Activated naive CD8-positive, alpha-beta T cell (primary cell): ENCODE results near the gene PDCD2L.
A peak's percentile ranks its signal among the peaks of the same experiment; 100 is the strongest.

Experiments used
- H3K27ac Mint-ChIP-seq: one replicate; pipeline ENCODE4 v1.8.0; 2021; ENCODE audit warnings: mixed read lengths
- H3K27me3 Mint-ChIP-seq: one replicate; pipeline ENCODE4 v1.8.0; 2021; ENCODE audit warnings: mixed read lengths
- H3K36me3 Mint-ChIP-seq: one replicate; pipeline ENCODE4 v1.8.0; 2021; ENCODE audit warnings: mixed read lengths
- H3K4me1 Mint-ChIP-seq: one replicate; pipeline ENCODE4 v1.8.0; 2021; ENCODE audit warnings: low read depth, mixed read lengths
- H3K4me3 Mint-ChIP-seq: one replicate; pipeline ENCODE4 v1.8.0; 2021; ENCODE audit warnings: mild to moderate bottlenecking, mixed read lengths
- H3K9me3 Mint-ChIP-seq: one replicate; pipeline ENCODE4 v1.8.0; 2021; ENCODE audit warnings: low read depth, mixed read lengths

Gene PDCD2L, protein sequence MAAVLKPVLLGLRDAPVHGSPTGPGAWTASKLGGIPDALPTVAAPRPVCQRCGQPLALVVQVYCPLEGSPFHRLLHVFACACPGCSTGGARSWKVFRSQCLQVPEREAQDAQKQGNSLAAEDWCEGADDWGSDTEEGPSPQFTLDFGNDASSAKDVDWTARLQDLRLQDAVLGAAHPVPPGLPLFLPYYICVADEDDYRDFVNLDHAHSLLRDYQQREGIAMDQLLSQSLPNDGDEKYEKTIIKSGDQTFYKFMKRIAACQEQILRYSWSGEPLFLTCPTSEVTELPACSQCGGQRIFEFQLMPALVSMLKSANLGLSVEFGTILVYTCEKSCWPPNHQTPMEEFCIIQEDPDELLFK

GRCh38 chr19:34404109-34404909 lies at the start of gene PDCD2L:
PDCD2L (plus strand) TSS chr19:34404399; CDS start chr19:34404431, 32 bp downstream.
- peaks cover 31% of the 10 kb centered on the region for H3K4me1 Mint-ChIP-seq
- peak within 1 kb of the TSS; percentile 91 for H3K4me3 Mint-ChIP-seq
- H3K9me3 Mint-ChIP-seq: no peaks in the 10 kb centered on the region
- peak within 1 kb of the TSS; percentile 86 for H3K27ac Mint-ChIP-seq
- H3K27me3 Mint-ChIP-seq: no peaks in the 10 kb centered on the region
- H3K36me3 Mint-ChIP-seq: no peaks in the 10 kb centered on the region

GRCh38 chr19:34355201-34355600 lies 49.0 kb upstream of the PDCD2L start:
- Mint-ChIP-seq H3K4me3 (no peak overlapping the region), H3K9me3 (no peaks in the 10 kb centered on the region), H3K27ac (no peak overlapping the region), H3K27me3 (no peaks in the 10 kb centered on the region), H3K36me3 (no peaks in the 10 kb centered on the region), H3K4me1 (peaks cover 37% of the 10 kb centered on the region)

DNA sequence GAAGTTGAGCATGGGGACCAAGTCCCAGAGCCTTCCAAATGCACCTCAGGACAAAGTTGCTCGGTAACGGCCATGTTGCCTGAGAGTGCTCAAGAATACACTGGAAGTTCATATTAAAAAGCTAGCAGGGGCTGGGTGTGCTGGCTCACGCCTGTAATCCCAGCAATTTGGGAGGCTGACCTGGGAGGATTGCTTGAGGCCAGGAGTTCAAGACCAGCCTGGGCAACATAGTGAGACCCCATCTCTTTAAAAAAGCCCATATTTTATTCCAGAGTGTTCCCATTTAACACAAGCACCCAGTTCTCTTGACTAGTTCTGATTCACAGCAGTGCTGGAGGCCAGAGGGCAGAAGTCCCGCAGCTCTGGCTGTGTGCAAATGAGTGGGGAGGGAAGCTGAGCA lies 47.3 kb upstream of the PDCD2L start:
- no peak overlapping the region for H3K4me3 Mint-ChIP-seq
- H3K27me3 Mint-ChIP-seq: no peaks in the 10 kb centered on the region
- H3K9me3 Mint-ChIP-seq: no peaks in the 10 kb centered on the region
- H3K36me3 Mint-ChIP-seq: no peaks in the 10 kb centered on the region
- H3K4me1 Mint-ChIP-seq: peaks cover 27% of the 10 kb centered on the region
- peak overlapping the region; percentile 6 for H3K27ac Mint-ChIP-seq

DNA sequence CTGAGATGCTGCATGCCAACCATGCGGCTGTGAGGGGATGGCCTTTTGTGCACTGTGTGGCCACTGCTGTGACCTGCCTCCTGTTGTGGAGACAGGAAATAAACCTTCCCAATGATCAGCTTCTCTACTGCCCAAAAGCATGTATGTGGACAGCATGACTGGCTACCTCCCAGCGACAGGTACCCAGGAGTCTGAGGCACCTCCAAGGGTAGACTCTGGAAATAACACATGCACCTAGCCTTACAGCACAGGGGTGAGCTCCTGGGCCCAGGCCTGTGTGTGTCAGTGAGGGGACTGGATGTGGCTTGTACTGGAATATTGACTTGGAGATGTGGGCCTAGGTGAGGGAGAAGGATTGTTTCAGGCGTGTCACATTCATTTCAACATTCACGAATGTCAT lies 46.8 kb upstream of the PDCD2L start:
- peaks cover 24% of the 10 kb centered on the region for H3K4me1 Mint-ChIP-seq
- H3K9me3 Mint-ChIP-seq: no peaks in the 10 kb centered on the region
- no peak overlapping the region for H3K27ac Mint-ChIP-seq
- H3K4me3 Mint-ChIP-seq: peak overlapping the region; percentile 42
- H3K27me3 Mint-ChIP-seq: no peaks in the 10 kb centered on the region
- H3K36me3 Mint-ChIP-seq: no peaks in the 10 kb centered on the region

GRCh38 chr19:34359140-34359953 lies 44.9 kb upstream of the PDCD2L start:
- Mint-ChIP-seq H3K4me3 (peak overlapping the region; percentile 91), H3K27ac (peak overlapping the region; percentile 94), H3K9me3 (no peaks in the 10 kb centered on the region), H3K36me3 (no peaks in the 10 kb centered on the region), H3K4me1 (peaks cover 25% of the 10 kb centered on the region), H3K27me3 (no peaks in the 10 kb centered on the region)

- Mint-ChIP-seq H3K9me3 (no peaks in the 10 kb centered on the region), H3K4me1 (peaks cover 29% of the 10 kb centered on the region), H3K36me3 (no peaks in the 10 kb centered on the region)
Observed at GRCh38 chr19:34359954-34360315, 44.3 kb upstream of the PDCD2L start.

DNA sequence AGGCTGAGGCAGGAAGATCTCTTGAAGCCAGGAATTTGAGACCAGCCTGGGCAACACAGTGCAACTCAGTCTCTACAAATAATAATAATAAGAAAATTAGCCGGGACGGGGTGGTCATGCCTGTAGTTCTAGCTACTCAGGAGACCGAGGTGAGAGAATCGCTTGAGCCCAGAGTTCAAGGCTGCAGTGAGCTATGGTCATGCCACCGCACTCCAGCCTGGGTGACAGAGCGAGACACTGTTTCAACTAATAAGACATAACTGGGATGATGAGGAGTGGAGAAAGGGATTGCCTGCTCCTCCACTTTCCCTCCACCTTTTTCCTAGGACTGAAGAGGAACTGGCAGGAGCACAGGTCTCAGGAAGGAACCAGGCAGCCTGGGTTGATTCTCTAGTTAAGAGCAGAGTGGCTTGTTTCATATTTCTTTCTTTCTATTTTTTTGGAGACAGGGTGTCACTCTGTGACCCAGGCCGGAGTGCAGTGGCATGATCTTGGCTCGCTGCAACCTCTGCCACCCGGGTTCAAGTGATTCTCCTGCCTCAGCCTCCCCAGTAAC lies 43.8 kb upstream of the PDCD2L start:
- H3K9me3 Mint-ChIP-seq: no peaks in the 10 kb centered on the region
- peak overlapping the region; percentile 94 for H3K27ac Mint-ChIP-seq
- no peak overlapping the region for H3K4me3 Mint-ChIP-seq
- H3K4me1 Mint-ChIP-seq: peaks cover 29% of the 10 kb centered on the region
- H3K36me3 Mint-ChIP-seq: no peaks in the 10 kb centered on the region
- no peaks in the 10 kb centered on the region for H3K27me3 Mint-ChIP-seq

More at GRCh38 chr19:34359954-34360315, 44.3 kb upstream of the PDCD2L start:
- H3K27ac Mint-ChIP-seq: peak overlapping the region; percentile 94
- peak overlapping the region; percentile 91 for H3K4me3 Mint-ChIP-seq
- no peaks in the 10 kb centered on the region for H3K27me3 Mint-ChIP-seq

DNA sequence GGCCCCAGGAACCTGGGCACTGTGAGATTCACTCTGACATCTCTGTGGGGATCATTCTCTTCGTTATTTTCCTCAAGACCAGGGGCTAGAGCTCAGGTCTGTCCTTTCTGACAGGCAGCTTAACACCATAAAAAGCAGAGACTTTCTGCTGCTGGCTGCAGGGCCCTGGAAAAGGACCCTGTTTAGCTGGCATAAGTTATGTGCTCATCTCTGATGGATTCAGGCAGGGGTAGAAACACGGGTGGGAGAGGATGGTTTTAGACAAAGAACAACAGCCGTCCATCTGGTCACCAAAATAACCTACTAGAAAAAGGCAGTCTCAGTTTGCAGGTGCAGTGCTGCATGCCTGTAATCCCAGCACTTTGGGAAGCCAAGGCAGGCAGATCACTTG lies 41.5 kb upstream of the PDCD2L start:
- H3K27ac Mint-ChIP-seq: peak overlapping the region; percentile 50
- H3K27me3 Mint-ChIP-seq: no peaks in the 10 kb centered on the region
- H3K4me3 Mint-ChIP-seq: peak overlapping the region; percentile 15
- H3K36me3 Mint-ChIP-seq: peaks cover 2% of the 10 kb centered on the region
- H3K9me3 Mint-ChIP-seq: no peaks in the 10 kb centered on the region
- H3K4me1 Mint-ChIP-seq: peaks cover 43% of the 10 kb centered on the region

- Mint-ChIP-seq H3K4me3 (peak overlapping the region; percentile 15), H3K9me3 (no peaks in the 10 kb centered on the region), H3K4me1 (peaks cover 41% of the 10 kb centered on the region), H3K36me3 (peaks cover 2% of the 10 kb centered on the region), H3K27me3 (no peaks in the 10 kb centered on the region), H3K27ac (peak overlapping the region; percentile 50)
Observed at GRCh38 chr19:34363094-34363493, 41.1 kb upstream of the PDCD2L start.

DNA sequence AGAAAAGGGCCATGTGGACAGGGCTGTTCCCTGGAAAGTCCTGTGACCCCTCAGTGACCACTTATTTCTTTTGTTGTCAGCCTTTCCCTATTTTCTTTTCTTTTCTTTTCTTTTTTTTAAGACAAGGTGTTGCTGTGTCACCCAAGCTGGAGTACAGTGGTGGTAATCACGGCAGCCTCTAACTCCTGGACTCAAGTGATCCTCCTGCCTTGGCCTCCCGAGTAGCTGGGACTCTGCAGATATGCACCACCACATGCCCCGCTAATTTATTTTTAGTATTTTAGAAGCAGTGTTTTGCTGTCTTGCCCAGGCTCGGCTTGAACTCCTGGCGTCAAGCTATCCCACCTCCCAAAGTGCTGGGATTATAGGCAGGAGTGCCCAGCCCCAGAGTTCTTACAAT lies 40.3 kb upstream of the PDCD2L start:
- no peaks in the 10 kb centered on the region for H3K27me3 Mint-ChIP-seq
- peaks cover 2% of the 10 kb centered on the region for H3K36me3 Mint-ChIP-seq
- H3K4me3 Mint-ChIP-seq: peak overlapping the region; percentile 91
- H3K27ac Mint-ChIP-seq: no peak overlapping the region
- no peaks in the 10 kb centered on the region for H3K9me3 Mint-ChIP-seq
- peaks cover 35% of the 10 kb centered on the region for H3K4me1 Mint-ChIP-seq

DNA sequence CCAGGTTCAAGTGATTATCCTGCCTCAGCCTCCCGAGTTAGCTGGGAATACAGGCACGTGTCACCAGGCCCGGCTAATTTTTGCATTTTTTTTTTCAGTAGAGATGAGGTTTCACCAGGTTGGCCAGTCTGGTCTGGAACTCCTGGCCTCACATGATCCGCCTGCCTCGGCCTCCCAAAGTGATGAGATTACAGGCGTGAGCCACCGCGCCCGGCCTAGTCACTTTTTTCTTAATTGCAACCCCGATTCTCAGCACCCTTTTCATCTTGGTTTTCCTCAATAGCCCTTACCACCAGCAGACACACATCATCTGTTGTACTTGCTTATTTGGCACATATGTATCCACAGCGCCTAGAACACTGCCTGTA lies 39.8 kb upstream of the PDCD2L start:
- peak overlapping the region; percentile 91 for H3K4me3 Mint-ChIP-seq

DNA sequence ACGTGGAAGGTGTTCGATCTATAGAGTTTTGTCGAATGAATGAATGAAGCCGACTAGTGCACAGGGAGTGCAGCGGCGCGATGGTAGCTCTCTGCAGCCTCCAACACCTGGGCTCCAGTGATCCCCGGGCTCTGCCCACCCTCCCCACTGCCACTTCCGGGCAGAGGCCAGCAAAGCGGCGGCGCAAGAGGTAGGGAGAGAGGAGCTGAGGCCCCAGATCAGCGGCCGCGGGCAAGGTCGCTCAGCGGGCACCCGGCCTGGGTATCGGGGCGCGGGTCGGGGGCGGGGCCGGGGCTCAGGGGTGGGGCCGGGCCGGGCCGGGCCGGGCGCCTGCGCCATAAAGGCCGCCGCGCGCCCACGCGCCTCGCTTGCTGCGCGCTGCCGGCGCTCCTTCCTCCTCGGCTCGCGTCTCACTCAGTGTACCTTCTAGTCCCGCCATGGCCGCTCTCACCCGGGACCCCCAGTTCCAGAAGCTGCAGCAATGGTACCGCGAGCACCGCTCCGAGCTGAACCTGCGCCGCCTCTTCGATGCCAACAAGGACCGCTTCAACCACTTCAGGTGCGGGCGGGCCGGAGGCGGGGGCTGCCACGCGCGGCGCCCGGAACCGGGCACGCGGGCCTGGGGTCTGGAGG lies 39.3 kb upstream of the PDCD2L start, which contains the start of gene GPI:
Gene GPI, plus strand, starts transcription at position 367 of the 633 bp plus-strand sequence. Its CDS starts 71 bp downstream, at position 438.
- H3K27ac Mint-ChIP-seq: peak within 1 kb of the TSS; percentile 92
- peak within 1 kb of the TSS; percentile 99 for H3K4me3 Mint-ChIP-seq
- H3K9me3 Mint-ChIP-seq: no peaks in the 10 kb centered on the region

More for the DNA sequence above, 39.8 kb upstream of the PDCD2L start:
- Mint-ChIP-seq H3K27me3 (no peaks in the 10 kb centered on the region), H3K4me1 (peaks cover 30% of the 10 kb centered on the region), H3K36me3 (peaks cover 2% of the 10 kb centered on the region), H3K27ac (peak overlapping the region; percentile 92), H3K9me3 (no peaks in the 10 kb centered on the region)

GRCh38 chr19:34365463-34366401 lies 38.5 kb upstream of the PDCD2L start:
- Mint-ChIP-seq H3K36me3 (peaks cover 2% of the 10 kb centered on the region), H3K4me1 (peaks cover 25% of the 10 kb centered on the region), H3K27me3 (no peaks in the 10 kb centered on the region), H3K27ac (peak overlapping the region; percentile 89), H3K9me3 (no peaks in the 10 kb centered on the region), H3K4me3 (peak overlapping the region; percentile 99)

More for the DNA sequence above, 39.3 kb upstream of the PDCD2L start, which contains the start of gene GPI:
- peaks cover 2% of the 10 kb centered on the region for H3K36me3 Mint-ChIP-seq
- peaks cover 27% of the 10 kb centered on the region for H3K4me1 Mint-ChIP-seq
- no peaks in the 10 kb centered on the region for H3K27me3 Mint-ChIP-seq
